HG02610 (cell line): ENCODE results near the gene CYB561.
A peak's percentile ranks its signal among the peaks of the same experiment; 100 is the strongest.

ENCODE experiments used
- ATAC-seq: cut with Tn5 transposase; IDR thresholded peaks from one replicate; pipeline ENCODE4 v1.9.1; 2021; ENCODE audit warnings: mild to moderate bottlenecking, moderate library complexity; ENCODE audit not compliant: unreplicated experiment

Gene CYB561

GRCh38 chr17:63445954-63446752 is at the start of gene CYB561:
CYB561 (minus strand) TSS chr17:63446306; CDS start chr17:63437547, 8,759 bp downstream.
- ATAC-seq: peak; percentile 53

- ATAC-seq: no peak
These were observed 49.4 kb upstream of the CYB561 start for GRCh38 chr17:63495491-63495890.

- no peak for ATAC-seq
These were observed 48.3 kb upstream of the CYB561 start for GRCh38 chr17:63494300-63494928.

GRCh38 chr17:63493411-63493810 is 47.3 kb upstream of the CYB561 start:
- ATAC-seq: no peak

- no peak for ATAC-seq
These were observed 46.8 kb upstream of the CYB561 start for GRCh38 chr17:63492940-63493339.

- ATAC-seq: no peak
These were observed 46.0 kb upstream of the CYB561 start for GRCh38 chr17:63491977-63492618.

- no peak for ATAC-seq
These were observed 45.3 kb upstream of the CYB561 start for GRCh38 chr17:63491413-63491812.

- ATAC-seq: no peak
These were observed 44.8 kb upstream of the CYB561 start for GRCh38 chr17:63490858-63491400.

- no peak for ATAC-seq
These were observed 44.2 kb upstream of the CYB561 start for GRCh38 chr17:63490329-63490728.

GRCh38 chr17:63489291-63489690 is 43.2 kb upstream of the CYB561 start:
- ATAC-seq: no peak

GRCh38 chr17:63488851-63489250 is 42.7 kb upstream of the CYB561 start:
- no peak for ATAC-seq

GRCh38 chr17:63487014-63487339 is 40.9 kb upstream of the CYB561 start:
- ATAC-seq: no peak

- ATAC-seq: no peak
These were observed 40.4 kb upstream of the CYB561 start for GRCh38 chr17:63486317-63487013.

- ATAC-seq: no peak
These were observed 37.8 kb upstream of the CYB561 start for GRCh38 chr17:63483655-63484575.

- no peak for ATAC-seq
These were observed 36.9 kb upstream of the CYB561 start for GRCh38 chr17:63483038-63483437.

- no peak for ATAC-seq
These were observed 36.4 kb upstream of the CYB561 start for GRCh38 chr17:63482509-63482908.

- no peak for ATAC-seq
These were observed 35.4 kb upstream of the CYB561 start for GRCh38 chr17:63481488-63481870.

GRCh38 chr17:63480826-63481487 is 34.9 kb upstream of the CYB561 start:
- no peak for ATAC-seq

GRCh38 chr17:63480192-63480784 is 34.2 kb upstream of the CYB561 start:
- ATAC-seq: no peak
